Right lobe of liver (tissue), 6 donors: ENCODE measurements around the gene RPTOR. TPM values are rescaled to one million over a fixed set of nuclear protein-coding genes. Genes with fewer than 3 reads are reported as not detected.

Experiments used
- ATAC-seq, 4 donors: fragments of 200-7000 bp; cut with Tn5 transposase; one replicate each; pipeline ENCODE4 v1.9.1; 2020; ENCODE audit warnings: mild to moderate bottlenecking in 4 of 4, moderate library complexity in 4 of 4
- DNase-seq, 3 donors: peaks; one replicate each; pipeline ENCODE4 v3.0.0-alpha.2; 2020
- H3K27ac ChIP-seq, 3 donors: fragments of 200-600 bp; one replicate each; pipeline ENCODE4 v1.8.0; 2022
- H3K27me3 ChIP-seq, 2 donors: fragments of 200-600 bp; one replicate each; pipeline ENCODE4 v1.8.0; 2022
- H3K36me3 ChIP-seq, 4 donors: fragments of 200-600 bp; sonication (generic) in 1 of 4; one replicate each; pipeline versions ENCODE4 v1.5.1 to v1.8.0; 2017 to 2022; ENCODE audit warnings: control low read depth in 1 of 4
- H3K4me1 ChIP-seq, 4 donors: fragments of 200-600 bp; sonication (generic) in 1 of 4; one replicate each; pipeline versions ENCODE4 v1.5.1 to v1.8.0; 2017 to 2022; ENCODE audit warnings: control low read depth in 1 of 4
- H3K4me3 ChIP-seq, 3 donors: fragments of 200-600 bp; one replicate each; pipeline ENCODE4 v1.8.0; 2022
- H3K9me3 ChIP-seq, 4 donors: fragments of 200-600 bp; sonication (generic) in 1 of 4; one replicate each; pipeline versions ENCODE4 v1.5.1 to v1.8.0; 2017 to 2022; ENCODE audit warnings: control low read depth in 1 of 4
- POLR2A ChIP-seq: fragments of 450-650 bp; IDR thresholded peaks from one replicate; pipeline ENCODE4 v1.6.1; 2017; ENCODE audit warnings: antibody characterized with exemption, mild to moderate bottlenecking
- WGBS: methylation state at CpG from one replicate; pipeline ENCODE4 v1.1.6; 2018; ENCODE audit warnings: low coverage, low lambda C conversion rate; ENCODE audit not compliant: insufficient coverage; ENCODE audit errors: missing lambda C conversion rate; 5-methylcytosine and 5-hydroxymethylcytosine counted together
- intact Hi-C, 2 donors: fragments of 100-400 bp; cut with DNase I; formaldehyde crosslinking; loops; one replicate each; pipeline versions ENCODE4 v1.11.2 to v1.14.1; 2022
- total RNA-seq, 6 experiments: library from RNA; depleted of rRNA in 2 of 6; stranded (reverse); fragments of >200 nt in 2 of 6; fragmentation: NEBNext Ultra II Directional in 3 of 6; extraction: Animal tissue kit (Norgen Biotek cat#: 25700) in 3 of 6; gene quantifications; one replicate each; pipeline versions ENCODE4 v1.1.0 to v1.2.4, GENCODE V29; 2016 to 2023
- TF ChIP-seq, protein P1 (sequence below), 4 donors: fragments of 200-600 bp in 3 of 4; fragments of 450-650 bp in 1 of 4; IDR thresholded peaks; one replicate each; pipeline versions ENCODE4 v1.5.1 to v1.8.0; 2016 to 2022; ENCODE audit warnings: antibody characterized with exemption in 4 of 4, mild to moderate bottlenecking in 2 of 4
- donor health status: DM: no; HTN: yes; CAD: no.
- donor health status: DM: no; HTN: no; CAD: no.
- donor health status: DM: no; HTN: no; CAD: no.
- donor health status: DM: no; HTN: yes; CAD: no.
- donor health status: DM: no; HTN: yes; CAD: no.

RPTOR gene
- total RNA-seq, 6 experiments from 2014 or later = 13.1 to 24.0 (median 15.5) TPM

DNA sequence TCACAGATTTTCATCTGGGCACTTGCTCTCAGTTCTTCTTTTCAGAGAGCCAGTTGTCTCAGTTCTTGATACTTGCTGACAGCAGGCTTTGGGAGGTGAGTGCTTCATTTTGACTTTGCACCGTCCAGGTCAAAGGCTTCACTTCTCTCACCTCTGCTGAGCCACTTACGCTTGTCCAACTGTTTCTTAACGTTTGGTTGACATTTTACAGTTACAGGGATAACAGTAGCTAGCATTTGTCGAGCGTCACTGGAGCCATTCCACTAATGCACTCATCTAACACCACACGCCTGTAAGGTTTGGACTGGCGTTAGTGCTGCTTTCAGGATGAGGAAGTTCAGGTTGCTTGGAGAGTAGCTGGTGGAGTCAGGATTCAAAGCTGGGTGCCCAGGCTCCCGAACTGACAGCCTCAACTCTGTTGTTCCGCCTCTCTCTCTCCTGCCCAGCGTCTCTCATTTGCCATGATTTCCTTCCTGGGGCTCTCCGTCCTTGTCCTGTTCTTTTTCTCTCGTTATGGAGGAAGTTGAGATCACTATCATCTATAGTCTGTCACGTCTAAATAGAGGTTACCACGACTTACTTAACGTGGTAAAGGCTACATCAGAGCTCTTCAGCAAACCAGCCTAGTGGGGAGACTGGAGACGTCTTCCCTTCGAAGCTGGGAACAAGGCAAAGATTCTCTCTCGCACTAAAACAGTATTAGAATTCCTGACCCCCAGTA, 220.8 kb downstream of the RPTOR start:
- Histone ChIP-seq H3K9me3 (no peaks in the 10 kb centered on the region), H3K4me1 (no peaks in the 10 kb centered on the region), H3K27me3 (no peaks in the 10 kb centered on the region), H3K4me3 (no peak overlapping the region), H3K36me3 (no peaks in the 10 kb centered on the region), H3K27ac (no peak overlapping the region)
- intact Hi-C loops = no loop called here
- WGBS = 61% methylated on average over 17 of the region's 18 CpGs
- ATAC-seq (peak in 1 of 4 donors; percentile 19), DNase-seq (no peak)
- TF ChIP-seq POLR2A = no peak
- TF ChIP-seq, protein P1, sequence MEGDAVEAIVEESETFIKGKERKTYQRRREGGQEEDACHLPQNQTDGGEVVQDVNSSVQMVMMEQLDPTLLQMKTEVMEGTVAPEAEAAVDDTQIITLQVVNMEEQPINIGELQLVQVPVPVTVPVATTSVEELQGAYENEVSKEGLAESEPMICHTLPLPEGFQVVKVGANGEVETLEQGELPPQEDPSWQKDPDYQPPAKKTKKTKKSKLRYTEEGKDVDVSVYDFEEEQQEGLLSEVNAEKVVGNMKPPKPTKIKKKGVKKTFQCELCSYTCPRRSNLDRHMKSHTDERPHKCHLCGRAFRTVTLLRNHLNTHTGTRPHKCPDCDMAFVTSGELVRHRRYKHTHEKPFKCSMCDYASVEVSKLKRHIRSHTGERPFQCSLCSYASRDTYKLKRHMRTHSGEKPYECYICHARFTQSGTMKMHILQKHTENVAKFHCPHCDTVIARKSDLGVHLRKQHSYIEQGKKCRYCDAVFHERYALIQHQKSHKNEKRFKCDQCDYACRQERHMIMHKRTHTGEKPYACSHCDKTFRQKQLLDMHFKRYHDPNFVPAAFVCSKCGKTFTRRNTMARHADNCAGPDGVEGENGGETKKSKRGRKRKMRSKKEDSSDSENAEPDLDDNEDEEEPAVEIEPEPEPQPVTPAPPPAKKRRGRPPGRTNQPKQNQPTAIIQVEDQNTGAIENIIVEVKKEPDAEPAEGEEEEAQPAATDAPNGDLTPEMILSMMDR (IDR thresholded peaks at IDR 0.05) = no peak

- no peaks in the 10 kb centered on the region for H3K9me3 ChIP-seq
- no peak overlapping the region for H3K4me3 ChIP-seq
- H3K36me3 ChIP-seq = peaks cover 0 to 2% (median 0%) of the 10 kb centered on the region in 4 donors
- 94% methylated on average over 3 of the region's 3 CpGs for WGBS
- no peak for ATAC-seq
- TF ChIP-seq POLR2A = no peak
- TF ChIP-seq, protein P1 (IDR thresholded peaks at IDR 0.05) = no peak
- H3K27me3 ChIP-seq = no peaks in the 10 kb centered on the region
- DNase-seq = no peak
- intact Hi-C loops = no loop called here
- no peaks in the 10 kb centered on the region for H3K4me1 ChIP-seq
- no peak overlapping the region for H3K27ac ChIP-seq
Observed at GRCh38 chr17:80766290-80766855, 221.7 kb downstream of the RPTOR start.

GRCh38 chr17:80768389-80768788, 223.8 kb downstream of the RPTOR start:
- DNase-seq (no peak), ATAC-seq (no peak)
- intact Hi-C loops = no loop called here
- Histone ChIP-seq H3K4me1 (no peaks in the 10 kb centered on the region), H3K27ac (no peak overlapping the region), H3K27me3 (no peaks in the 10 kb centered on the region), H3K9me3 (no peaks in the 10 kb centered on the region), H3K4me3 (no peak overlapping the region), H3K36me3 (peaks cover 0 to 2% (median 0%) of the 10 kb centered on the region in 4 donors)
- WGBS = 76% methylated on average over 6 of the region's 6 CpGs
- TF ChIP-seq POLR2A = no peak
- TF ChIP-seq, protein P1 (IDR thresholded peaks at IDR 0.05) = no peak

GRCh38 chr17:80768936-80769335, 224.3 kb downstream of the RPTOR start:
- no peaks in the 10 kb centered on the region for H3K9me3 ChIP-seq
- H3K27me3 ChIP-seq = no peaks in the 10 kb centered on the region
- intact Hi-C loops = no loop called here
- 99% methylated on average over 8 of the region's 10 CpGs for WGBS
- no peaks in the 10 kb centered on the region for H3K4me1 ChIP-seq
- no peak overlapping the region for H3K27ac ChIP-seq
- H3K36me3 ChIP-seq = peaks cover 0 to 2% (median 0%) of the 10 kb centered on the region in 4 donors
- ATAC-seq = no peak
- TF ChIP-seq, protein P1 (IDR thresholded peaks at IDR 0.05) = no peak
- no peak for TF ChIP-seq POLR2A
- no peak for DNase-seq
- no peak overlapping the region for H3K4me3 ChIP-seq
